Inflammatory macrophage (primary cell): Measurements from ENCODE around the gene PPBP.
A peak's percentile ranks its signal among the peaks of the same experiment; 100 is the strongest.

Experiments used
- DNase-seq, 2 donors: peaks; one replicate each; pipeline ENCODE4 v3.0.0-alpha.2; 2020 to 2022

Gene PPBP

DNA sequence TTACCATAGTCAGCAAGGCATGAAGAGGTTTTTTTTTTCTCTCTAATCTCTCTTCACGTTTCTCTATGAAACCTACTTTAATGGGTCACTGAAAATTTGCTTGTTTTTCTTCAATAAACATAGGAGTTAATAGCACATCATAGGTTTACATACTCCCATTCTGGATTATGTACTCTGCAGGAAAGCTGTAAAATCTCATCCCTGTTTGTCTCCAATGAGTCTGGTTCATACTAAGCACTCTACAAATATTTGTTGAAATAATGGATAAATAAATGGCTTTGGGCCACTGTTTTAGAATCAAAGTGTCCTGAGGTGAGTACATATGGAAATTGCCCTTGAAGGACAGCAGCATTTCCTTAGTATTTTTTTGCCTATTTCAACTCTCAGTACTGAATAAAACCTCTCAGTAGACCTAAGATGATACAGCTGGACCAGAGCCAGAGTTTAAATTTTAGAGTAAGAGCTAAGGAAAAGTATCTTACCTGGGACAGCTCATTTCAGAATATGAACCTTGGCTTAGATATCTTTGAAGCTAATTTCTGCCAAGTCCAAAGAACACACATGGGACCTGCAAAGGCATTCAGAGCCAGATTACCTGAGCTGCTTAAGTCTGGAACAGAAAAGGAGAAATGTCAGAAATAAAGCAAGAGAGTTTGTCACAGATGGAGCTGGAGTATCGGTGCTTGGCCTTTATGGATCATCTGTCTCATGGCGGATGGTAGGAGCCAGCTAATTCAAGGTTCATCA, 40.6 kb downstream of the PPBP start:
- no peak for DNase-seq

DNA sequence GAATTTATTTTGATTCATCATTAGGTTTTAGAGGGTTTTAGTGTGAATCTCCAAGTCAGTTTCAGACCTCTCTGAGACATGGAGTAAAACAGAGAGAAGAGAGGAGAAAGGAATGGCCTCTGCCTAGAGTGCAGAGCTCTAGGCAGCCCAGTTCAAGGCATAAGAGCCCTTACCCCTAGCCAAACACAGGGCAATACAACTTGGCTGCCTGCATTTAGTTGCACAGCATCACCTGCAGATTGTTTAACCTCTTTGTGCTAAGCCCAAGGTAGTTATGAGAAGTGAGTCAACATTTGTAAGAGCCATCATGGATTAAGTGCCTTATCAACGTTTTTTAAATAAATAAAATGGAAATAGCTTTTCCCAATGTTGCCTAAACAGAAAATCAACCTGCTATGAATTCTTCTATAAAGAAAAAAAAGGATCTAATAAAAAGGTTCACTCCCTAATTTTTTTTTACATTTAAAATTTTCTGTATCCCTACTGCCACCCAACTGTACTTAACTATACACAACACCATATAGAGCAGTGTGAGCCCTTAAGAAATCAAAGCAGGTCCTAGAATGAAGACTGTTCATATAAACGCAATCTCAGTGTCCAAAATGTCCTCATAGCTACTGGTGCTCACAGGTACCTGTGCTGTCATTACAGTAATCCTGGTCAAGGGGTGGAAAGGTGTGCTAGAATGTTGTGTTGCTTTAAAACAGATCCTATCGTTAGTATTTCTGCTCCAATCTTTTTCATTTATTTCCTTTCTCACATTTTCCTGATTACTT, 42.1 kb downstream of the PPBP start:
- no peak for DNase-seq

DNA sequence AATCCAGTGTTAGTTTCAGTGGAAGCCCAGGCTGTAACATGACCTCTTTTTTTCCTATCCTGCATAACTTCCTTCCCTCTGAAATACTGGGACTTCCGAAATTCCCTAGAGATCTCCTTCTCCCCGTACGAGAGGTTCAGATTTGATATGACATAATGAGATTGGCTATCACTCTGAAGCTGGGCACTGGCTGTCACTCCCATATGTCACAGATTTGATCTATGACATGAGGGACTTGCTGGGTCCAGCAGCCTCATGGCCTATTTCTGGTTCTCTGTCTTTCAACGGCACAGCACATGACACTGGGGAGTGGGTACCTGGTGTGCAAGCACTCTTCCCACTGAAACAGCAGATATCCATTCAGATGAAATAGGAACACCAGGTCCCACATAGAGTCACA, 42.9 kb downstream of the PPBP start:
- no peak for DNase-seq

DNA sequence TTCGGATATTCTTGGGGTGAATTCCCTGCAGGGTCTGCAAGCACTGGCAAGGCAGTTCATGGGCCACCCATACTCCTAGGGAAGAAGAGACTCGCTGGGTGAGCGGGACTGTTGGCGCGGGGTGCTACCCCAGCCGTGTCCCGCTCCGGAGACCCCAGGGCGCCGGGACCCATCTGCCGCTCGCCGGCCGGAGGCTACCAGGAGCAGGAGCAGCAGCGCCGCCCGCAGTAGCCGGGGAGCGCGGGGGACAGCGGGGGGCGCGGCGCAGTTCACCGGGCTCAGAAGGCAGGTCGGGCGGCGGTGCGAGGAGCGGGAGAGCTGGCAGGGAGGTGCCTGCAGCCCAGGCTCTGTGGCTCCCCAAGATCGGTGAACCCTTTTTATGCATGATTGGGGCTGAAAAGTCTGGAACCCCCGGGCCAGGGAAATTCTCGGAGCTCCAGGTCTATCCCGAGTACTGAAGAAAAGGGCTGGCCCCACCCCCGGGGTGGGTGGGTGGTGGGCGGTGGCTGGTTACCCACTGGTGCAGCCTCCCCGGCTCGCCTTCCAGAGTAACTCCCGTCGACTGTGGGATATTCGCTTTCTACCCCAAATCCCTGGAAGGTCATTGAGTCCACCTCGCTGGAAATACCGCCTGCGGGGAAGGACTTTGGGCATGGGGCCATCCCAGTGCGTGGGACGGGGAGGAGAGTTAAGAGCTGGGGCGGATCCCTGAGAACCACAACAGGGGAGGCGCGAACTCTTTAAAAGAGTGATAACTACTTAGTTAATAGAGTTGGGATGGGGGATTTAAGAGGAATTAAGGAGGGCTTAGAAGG, 43.7 kb downstream of the PPBP start:
- DNase-seq, result peak in 1 of 2 donors; percentile 9

DNA sequence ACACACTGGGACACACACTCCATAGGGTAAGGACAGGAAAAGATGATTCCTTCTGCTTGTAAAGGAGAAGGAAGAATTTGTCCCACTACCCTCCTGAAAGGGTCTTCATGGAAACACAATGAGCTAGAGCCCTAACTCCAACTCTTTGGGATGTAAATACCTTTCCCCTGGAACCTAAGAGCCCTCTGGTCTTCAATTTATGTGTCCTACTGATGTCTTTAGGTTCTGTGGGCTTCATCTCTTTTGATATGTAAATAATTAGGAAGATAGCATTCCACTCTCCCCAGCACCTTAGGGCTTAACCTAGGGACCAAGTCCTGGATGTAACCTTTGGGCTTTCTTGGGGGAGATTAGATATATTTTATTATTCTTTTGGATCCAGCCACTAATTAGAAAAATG, 44.4 kb downstream of the PPBP start:
- DNase-seq, result no peak

DNA sequence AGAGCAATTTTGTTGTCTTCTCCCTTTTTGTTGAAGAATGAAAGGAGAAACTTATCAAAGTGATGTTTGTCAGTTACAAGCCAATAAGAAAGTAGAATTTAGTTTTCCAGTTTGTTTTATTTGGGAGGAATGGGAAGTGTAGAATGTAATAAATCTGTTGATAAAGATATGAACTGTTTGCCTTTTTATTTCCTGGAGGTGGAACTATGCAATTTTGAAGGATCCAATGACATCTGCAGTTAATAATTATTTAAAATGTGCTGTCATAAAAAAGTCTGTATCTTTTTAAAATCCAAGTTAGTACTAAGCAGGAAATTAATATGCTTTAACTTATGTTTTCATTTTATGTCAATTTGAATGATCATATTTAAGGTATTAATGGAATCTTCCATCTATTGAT, 51.0 kb downstream of the PPBP start:
- no peak for DNase-seq
